GM18511 (cell line): ENCODE results near the gene CES3.

Experiments
- ATAC-seq: cut with Tn5 transposase; IDR thresholded peaks from one replicate; pipeline ENCODE4 v1.9.1; 2021; ENCODE audit warnings: mild to moderate bottlenecking, moderate library complexity; ENCODE audit not compliant: unreplicated experiment

Gene CES3

DNA sequence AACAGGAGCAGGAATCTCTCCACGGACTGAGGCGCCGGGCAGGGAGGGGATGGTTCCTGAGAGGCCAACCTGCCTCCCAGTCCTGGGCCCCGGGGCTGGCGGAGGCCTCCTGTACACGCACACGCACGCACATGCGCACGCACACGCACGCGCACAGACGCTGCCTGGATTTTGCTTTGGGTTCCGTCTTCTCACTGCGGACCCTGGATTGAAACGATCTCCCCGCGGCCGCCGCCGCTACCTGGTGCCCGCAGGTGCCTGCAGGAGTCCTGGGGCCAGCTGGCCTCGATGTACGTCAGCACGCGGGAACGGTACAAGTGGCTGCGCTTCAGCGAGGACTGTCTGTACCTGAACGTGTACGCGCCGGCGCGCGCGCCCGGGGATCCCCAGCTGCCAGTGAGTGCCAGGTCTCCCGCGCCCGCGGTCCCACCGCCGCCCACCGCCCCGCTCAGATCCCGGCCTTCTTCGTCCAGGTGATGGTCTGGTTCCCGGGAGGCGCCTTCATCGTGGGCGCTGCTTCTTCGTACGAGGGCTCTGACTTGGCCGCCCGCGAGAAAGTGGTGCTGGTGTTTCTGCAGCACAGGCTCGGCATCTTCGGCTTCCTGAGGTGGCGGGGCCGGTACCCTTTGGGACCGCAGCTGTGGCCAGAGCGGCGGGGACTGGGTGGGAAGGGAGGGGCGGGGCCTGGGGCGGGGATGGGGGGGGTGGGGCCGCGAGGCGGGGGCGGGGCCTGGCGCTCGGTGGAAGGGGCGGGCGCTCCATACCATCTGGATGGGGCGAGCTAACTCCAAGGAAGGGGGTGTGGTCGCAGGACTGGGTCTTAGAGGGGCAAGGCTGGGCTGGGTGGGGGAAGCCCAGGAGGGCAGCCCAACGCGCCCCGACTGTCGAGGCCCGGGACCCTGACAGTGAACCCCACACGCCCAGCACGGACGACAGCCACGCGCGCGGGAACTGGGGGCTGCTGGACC, 39.6 kb downstream of the CES3 start:
- no peak for ATAC-seq

DNA sequence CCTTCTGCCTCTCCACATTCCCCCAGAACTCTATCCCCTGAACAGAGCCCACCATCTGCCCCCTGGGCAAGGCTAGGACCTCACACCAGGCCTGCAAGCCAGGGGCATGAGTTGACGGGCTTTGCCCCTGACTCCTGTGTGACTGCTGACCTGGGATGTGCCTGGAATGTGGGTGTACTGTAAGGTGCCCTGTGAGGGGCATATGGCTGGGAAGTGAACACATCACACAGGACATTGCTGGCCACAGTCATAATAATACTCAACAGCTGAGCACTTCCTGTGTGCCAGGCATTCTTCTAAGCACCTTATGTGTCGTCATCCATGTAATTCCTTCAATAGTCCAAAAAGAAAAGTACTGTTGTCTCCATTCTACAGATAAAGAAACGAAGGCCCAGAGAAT, 40.7 kb downstream of the CES3 start:
- ATAC-seq = no peak

DNA sequence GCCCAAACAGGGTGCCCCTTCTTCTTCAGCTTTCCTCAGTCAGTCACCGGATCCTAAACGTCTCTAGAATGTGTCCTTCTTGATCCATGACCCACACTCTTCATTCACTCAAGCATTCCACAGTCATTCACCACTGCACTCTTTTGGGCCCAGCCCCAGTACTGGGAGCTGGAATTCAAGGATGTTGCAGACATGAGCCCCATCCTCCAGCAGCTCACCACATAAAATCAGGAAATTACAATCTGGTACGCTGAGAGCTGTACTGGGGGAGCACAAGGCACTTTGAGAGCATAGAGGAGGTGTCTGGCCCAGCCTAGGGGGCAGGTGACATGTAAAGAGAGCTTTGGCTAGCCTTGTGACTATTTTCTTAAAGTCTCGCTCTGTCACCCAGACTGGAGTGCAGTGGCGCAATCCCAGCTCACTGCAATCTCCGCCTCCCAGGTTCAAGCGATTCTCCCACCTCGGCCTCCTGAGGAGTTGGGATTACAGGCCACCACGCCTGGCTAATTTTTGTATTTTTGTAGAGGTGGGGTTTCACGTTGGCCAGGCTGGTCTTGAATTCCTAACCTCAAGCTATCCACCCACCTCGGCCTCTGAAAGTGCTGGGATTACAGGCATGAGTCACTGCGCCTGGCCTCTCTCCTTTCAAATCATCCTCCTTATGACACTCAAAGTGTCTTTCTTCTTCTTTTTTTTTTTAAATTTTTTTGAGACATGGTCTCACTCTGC, 46.0 kb downstream of the CES3 start:
- ATAC-seq = no peak

DNA sequence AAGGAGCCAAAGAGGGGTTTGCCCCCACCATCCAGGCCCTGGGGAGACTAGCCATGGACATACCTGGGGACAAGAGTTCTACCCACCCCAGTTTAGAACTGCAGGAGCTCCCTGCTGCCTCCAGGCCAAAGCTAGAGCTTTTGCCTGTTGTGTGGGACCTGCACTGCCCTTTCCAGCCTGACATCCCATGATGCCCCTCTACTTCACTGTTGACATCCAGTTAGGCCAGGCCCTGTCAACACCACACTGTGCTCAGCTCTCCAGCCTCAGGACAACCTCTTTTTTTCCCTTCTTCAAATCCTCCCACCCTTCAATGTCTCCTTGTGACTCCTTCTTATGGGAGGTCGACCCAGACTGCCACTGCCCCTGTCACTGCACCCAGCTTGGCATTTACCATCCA, 48.1 kb downstream of the CES3 start:
- ATAC-seq = no peak

DNA sequence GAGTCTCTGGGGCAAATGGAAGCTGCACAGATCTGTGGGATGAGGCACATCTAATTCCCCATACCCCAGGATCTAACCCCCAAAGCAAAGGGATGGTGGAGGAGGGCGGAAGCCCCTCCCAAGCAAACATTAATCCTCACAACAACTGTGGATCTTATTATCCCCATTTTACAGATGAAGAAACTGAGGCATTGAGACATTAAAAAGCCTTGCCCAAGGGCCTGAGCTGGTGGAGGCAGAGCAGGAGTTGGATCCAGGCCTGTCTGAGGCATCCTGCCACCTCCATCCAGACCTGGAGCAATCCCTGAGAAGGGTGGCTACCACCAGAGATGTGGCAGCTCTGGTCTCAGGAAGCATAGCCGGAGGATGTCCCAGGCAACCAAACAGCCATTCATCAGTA, 50.2 kb downstream of the CES3 start:
- ATAC-seq = no peak

DNA sequence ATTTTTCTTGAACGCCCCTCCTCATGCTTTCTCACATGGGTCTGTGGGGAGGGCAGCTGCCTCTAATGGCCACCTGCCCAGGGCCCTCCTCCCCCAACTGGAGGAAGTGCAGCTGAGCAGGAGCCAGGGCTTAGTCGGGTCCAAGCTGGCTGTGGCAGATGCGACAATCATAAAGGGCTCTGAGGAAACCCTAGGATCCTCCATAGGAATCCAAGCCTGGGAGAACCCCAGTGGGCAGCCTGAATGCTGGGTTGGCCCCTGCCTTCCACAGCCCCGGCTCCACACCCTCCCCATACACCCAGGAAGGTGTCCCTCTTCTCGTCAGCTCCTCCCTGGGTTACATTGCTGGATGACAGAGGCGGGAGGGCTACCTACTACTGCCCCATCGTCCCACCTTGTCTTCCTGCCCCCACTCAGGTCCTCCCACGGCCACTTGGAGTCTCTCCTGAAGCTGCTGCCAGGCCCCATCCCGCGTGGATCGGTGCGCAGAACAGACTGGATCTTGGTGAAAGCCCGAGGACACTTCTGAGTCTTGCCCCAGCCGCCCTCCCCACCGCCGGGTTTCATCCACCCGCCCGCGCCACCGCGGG, 52.3 kb downstream of the CES3 start:
- no peak for ATAC-seq

DNA sequence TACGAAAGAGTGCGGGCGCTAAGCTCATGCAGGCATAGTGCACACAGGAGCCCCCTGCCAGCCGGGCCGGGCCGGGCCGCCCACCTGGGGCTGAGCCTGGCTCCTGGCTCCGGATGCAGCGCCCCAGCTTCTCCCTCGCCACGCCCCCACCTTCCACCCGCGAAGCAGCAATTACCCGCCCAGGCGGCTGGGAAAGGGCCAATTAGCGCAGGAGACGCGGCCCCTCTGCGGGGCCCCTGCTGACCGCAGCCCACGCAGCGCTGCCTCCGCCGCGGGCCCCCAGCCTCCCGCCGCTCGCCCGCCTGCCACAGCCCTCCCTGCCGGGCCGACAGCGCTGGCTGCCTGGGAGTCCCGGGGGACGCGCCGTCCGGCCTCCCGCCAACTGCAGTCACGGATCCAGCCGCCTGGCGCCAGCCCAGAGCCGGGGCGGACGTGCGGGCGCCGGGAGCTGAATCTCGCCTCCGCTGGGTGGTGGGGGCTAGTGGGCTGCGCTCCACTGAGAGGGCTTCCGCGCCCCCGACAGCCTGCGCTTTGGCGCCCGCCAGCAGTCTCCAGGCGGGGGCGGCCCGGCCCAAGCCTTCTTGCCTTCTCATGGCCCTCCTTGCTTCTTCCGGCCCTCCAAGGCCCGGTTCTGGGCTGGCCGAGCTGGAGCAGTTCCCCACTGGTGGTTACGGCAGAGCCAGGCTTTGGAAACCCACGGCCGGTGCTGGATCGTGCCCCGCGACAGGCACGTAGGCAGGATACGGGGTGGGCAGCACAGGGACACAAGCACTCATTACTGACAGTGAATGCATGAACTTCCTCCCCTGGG, 53.0 kb downstream of the CES3 start:
- ATAC-seq = peak; percentile 53

DNA sequence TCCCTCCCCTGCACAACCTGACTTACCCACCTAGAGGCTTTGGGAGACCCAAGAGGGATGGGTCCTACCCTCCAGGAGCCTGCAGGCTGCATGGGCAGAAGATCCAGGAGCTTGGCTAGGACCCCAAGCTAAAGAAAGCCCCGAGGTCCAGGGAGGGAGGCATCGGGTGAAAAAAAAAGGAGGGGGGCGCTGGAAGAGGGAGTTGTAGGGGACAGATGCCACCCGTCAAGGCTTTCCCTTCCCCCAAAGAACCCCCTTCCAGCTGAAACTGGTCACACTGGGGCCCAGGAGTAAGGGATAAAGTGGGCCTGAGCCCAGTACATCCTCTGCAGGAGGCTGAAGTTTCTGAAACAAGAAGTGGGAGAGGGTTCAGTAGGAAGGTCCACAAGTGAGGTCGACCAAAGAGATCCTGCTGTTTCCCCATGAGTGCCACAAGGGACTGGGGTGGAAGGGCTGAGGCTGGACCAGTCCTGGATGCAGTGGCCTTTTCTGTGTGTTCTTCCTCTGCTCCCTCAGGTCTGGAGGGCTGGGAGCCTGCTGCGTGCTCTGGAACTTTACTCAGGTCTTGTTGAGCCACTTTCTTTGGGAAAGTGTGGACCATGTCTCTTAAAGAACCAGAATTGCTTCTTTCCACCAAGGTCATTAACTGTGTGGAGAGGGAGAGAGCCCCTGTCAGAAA, 53.7 kb downstream of the CES3 start:
- no peak for ATAC-seq

DNA sequence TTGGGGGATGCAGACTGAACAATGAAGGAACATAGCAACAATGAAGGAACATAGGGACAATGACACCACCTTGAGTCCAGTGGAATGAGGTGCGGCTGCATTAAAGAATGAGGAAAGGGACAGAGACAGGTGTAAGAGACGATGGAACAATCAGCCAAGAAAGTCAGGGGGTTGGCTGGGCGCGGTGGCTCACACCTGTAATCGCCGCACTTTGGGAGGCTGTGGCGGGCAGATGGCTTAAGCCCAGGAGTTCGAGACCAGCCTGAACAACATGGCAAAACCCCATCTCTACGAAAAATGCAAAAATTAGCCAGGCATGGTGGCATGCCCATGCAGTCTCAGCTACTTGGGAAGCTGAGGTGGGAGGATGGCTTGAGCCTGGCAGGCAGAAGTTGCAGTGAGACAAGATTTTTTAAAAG, 54.3 kb downstream of the CES3 start:
- no peak for ATAC-seq

DNA sequence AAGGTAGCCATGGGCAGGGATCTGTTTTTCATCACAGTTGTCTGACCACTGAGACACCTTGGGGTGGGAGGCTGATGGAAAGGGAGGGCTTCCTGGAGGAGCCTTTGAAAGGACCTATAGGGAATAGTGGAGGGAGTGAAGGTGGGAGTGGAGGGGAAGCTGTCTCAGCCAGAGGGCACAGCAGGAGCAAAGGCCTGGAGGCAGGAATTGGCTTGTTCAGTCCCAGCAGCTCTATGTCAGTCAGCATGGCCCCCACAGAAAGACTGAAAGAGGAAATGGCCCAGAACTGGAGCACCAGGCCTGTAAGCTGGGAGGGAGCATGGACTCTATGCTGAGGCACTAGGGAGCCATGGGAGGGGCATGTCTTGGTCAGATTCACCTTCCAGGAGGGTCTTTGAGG, 55.1 kb downstream of the CES3 start:
- ATAC-seq = no peak

DNA sequence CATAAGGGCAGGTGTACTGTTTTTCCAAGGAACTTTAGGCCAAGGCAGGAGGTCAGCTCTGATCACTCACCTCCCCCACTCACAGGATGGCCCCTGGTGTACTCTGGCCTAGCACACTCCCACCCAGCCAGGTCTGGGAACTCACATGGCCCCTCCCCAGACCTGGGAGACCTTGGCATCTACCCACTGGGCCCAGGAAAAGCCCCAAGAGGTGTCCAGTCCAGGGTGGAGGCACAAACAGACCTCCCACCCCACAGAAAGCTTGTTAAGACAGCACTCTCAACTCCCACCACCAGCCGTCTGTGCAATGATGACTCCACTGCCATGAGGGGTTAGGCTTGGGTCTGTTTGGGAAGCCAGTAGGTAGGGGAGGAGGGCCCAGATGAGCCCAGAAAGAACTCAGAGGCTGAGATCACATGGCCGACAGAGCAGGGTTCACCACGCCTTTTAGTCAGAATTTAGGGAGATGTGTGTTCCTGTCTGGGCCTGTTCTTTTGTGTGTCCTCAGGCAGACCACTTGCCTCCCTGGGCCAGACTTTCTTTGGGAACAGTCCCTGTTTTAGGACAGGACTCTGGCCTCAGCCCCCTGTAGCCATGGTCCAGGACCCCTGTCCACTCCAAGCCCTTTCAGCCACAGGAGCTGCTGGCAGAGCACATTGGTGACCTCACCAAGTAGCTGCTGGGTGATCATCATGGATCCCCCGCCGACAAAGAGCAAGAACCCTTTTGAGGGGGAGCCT, 55.8 kb downstream of the CES3 start:
- no peak for ATAC-seq

DNA sequence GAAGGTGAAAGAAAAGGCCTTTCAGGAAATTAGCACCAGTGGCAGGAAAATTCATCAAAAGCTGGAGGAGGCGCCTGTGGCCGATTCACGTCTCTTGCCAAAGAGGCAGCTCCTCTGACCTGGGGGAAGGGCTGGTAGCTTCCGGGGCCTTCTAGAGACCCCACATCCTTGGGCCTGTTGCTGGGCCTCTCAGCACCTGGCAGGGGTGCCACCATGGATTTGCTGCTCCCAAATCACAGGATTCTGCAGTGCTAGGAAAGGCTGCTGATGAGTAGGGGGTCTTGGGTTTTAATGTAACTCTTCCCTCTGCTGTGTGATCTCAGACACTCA, 56.3 kb downstream of the CES3 start:
- no peak for ATAC-seq

DNA sequence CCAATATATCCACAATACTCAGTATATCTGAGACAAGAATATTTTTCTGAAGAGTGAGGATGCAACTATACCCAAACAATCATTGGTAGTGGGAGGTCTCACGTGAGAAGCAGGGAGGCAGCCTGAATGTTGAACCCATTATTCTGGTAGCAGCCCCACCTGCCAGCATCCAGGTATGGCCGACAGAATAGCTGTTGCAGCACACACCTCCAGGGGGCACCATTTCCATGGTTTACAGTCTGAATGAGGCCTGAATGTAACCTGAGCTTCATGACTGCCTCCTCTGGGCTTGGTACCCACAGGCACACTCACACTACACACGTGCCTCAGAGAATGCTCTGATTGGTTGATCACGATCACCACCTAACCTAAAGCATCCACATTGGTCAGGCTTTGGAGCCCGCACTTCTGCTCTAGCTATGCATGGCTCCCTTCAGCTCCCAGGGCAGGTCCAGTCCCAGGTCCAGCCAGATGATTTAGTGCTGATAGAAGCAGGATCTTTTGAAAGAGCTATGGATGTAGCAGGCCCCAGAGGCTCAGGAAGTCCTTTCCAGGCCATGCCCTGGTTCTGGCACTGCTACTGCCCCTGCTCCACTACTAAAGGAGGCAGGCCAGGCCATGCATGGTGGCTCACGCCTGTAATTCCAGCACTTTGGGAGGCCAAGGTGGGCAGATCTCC, 56.9 kb downstream of the CES3 start:
- ATAC-seq = peak; percentile 88

DNA sequence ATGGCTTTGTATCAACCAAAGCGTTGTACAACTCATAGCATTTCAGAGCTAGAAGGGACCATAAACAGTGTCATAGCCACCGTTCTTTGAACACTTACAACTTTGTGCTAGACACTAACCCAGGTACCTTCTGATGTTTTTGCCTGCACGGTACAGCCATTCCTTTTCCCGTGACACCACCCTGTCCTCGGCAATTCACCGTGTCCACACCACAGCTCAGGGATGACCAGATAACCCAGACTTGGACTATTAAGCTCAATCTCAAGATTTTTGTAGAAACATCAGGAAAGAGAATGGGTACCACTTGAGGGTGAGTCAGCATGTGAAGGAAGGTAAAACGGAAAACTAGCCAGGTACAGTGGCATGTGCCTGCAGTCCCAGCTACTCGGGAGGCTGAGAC, 58.1 kb downstream of the CES3 start:
- ATAC-seq = no peak

DNA sequence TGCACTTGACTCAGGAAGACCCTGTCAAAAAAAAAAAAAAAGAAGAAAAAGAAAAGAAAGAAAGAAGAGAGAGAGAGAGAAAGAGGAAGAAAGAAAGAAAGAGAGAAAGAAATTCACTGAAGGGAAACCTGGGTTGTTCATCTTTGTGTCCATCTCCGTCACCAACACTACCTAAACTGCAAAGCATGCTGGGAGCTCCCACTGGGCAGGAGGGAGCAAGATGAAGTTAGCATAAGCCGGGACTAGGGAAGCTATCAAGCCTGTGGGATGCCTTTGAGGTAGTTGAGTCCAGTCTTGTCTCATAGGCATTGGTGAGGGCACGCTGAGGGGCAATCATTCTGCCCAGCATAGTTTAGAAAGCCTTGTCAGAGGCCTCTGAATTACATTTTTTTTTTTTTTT, 60.3 kb downstream of the CES3 start:
- no peak for ATAC-seq

DNA sequence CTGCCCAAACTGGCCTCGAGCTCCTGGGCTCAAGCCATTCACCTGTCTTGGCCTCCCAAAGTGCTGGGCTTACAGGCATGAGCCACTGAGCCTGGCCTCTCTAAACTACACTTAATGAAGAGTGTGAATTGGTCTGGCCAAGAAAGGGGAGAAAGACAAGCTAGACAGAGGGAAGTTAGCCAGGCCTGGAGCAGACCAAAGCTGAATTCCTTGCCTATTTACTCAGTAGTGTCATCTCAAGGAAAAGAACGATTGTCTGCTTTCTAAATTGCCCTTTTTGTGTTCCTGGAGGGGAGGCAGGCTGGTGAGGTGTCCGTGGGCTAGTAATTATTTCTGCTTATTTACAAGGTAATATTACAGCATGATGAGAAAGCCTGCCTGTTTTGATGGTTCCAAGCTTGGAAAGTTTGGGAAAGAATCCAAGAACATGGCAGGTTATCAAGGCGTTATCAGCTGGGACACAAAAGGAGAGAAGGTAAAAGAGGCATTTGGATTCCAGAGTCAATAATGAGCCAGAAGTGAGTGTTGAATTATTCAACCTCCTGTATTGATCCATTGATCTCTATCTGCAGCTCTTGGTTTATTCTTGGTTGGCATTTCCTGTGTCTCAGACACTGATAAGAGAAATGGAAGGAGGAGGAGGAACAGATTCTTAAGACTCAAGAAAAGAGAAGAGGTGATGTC, 61.6 kb downstream of the CES3 start:
- ATAC-seq = no peak

DNA sequence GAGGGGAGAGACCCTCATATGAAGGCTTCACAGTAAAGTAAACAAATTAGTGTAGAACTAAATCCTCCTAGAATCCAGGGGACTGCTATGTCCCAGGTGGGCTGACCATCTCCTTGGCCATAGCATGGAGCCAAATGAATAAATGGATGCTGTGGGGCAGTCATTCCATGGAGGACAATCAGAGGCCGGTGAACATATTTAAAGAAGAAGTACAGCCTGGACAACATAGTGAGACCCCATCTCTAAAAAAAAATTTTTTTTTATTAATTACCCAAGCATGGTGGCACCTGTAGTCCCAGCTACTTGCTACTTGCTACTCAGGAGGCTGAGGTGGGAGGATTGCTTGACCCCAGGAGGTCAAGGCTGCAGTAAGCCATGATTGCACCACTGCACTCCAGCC, 62.6 kb downstream of the CES3 start:
- no peak for ATAC-seq
